K562 (cell line): ENCODE measurements around the gene FSTL3. TPM values are rescaled to one million over a fixed set of nuclear protein-coding genes. Genes with fewer than 3 reads are reported as not detected.
A peak's percentile ranks its signal among the peaks of the same experiment; 100 is the strongest.

Source experiments
- ATF2 ChIP-seq: sonication (generic); formaldehyde crosslinking; IDR thresholded peaks from 2 replicates; pipeline ENCODE4 v1.8.1; 2022; ENCODE audit warnings: missing genetic modification reagents
- ATF7 ChIP-seq: fragments of 450-650 bp; IDR thresholded peaks from 2 replicates; pipeline ENCODE4 v1.7.1; 2014; ENCODE audit warnings: mild to moderate bottlenecking, moderate library complexity
- BCLAF1 ChIP-seq, 2 experiments: fragments of 450-650 bp in 1 of 2; IDR thresholded peaks; 2 replicates each; pipeline ENCODE4 v1.6.1; 2011 to 2017; ENCODE audit warnings: low read depth in 2 of 2, antibody characterized with exemption in 1 of 2, borderline replicate concordance in 1 of 2, low read length in 1 of 2, mild to moderate bottlenecking in 1 of 2, mixed read lengths in 1 of 2; ENCODE audit not compliant: control insufficient read depth in 1 of 2
- CHD2 ChIP-seq: IDR thresholded peaks from 2 replicates; pipeline ENCODE4 v1.6.1; 2011; ENCODE audit warnings: low read depth, low read length
- GTF2B ChIP-seq: IDR thresholded peaks from 2 replicates; pipeline ENCODE4 v1.6.1; 2011; ENCODE audit not compliant: insufficient read length; ENCODE audit errors: extremely low read depth
- KAT7 ChIP-seq: sonication (generic); formaldehyde crosslinking; IDR thresholded peaks from 2 replicates; pipeline ENCODE4 v1.8.0; 2022; ENCODE audit warnings: missing genetic modification reagents, mild to moderate bottlenecking, borderline replicate concordance
- PML ChIP-seq: IDR thresholded peaks from 2 replicates; pipeline ENCODE4 v1.6.1; 2012; ENCODE audit warnings: low read length, inconsistent platforms
- RB1 ChIP-seq: fragments of 450-650 bp; IDR thresholded peaks from 2 replicates; pipeline ENCODE4 v1.6.1; 2017; ENCODE audit warnings: low read depth, mild to moderate bottlenecking
- RBM14 ChIP-seq: fragments of 200-400 bp; formaldehyde crosslinking; IDR thresholded peaks from 2 replicates; pipeline ENCODE4 v1.6.1; 2018; ENCODE audit warnings: low read depth, mild to moderate bottlenecking, low read length, moderate library complexity, borderline replicate concordance; ENCODE audit not compliant: insufficient read depth
- SIN3B ChIP-seq: fragments of 450-650 bp; IDR thresholded peaks from 2 replicates; pipeline ENCODE4 v1.6.1; 2017; ENCODE audit warnings: low read depth, mild to moderate bottlenecking, moderate library complexity
- VEZF1 ChIP-seq: fragments of 200-800 bp; sonication (Bioruptor generic); IDR thresholded peaks from 2 replicates; pipeline ENCODE4 v1.6.1; 2017; ENCODE audit warnings: missing genetic modification characterization, missing compliant biosample characterization
- YY1 ChIP-seq, 3 experiments: IDR thresholded peaks; 2 replicates each; pipeline ENCODE4 v1.6.1; 2011; ENCODE audit warnings: low read length in 2 of 3, mild to moderate bottlenecking in 2 of 3, moderate library complexity in 2 of 3, borderline replicate concordance in 1 of 3, control low read depth in 1 of 3, low read depth in 1 of 3; ENCODE audit not compliant: insufficient read depth in 3 of 3, insufficient replicate concordance in 2 of 3, control insufficient read depth in 1 of 3, insufficient read length in 1 of 3; ENCODE audit errors: extremely low read depth in 1 of 3
- ZBTB9 ChIP-seq: fragments of 450-650 bp; formaldehyde crosslinking; IDR thresholded peaks from 2 replicates; pipeline ENCODE4 v1.4.0; 2020; ENCODE audit warnings: mild to moderate bottlenecking, moderate library complexity
- ZNF175 ChIP-seq: fragments of 200-800 bp; sonication (Bioruptor generic); IDR thresholded peaks from 2 replicates; pipeline ENCODE4 v1.6.1; 2016; ENCODE audit warnings: low read depth, mild to moderate bottlenecking, missing genetic modification characterization, missing compliant biosample characterization
- ZNF184 ChIP-seq: sonication (generic); formaldehyde crosslinking; IDR thresholded peaks from 2 replicates; pipeline ENCODE4 v1.5.0; 2020; ENCODE audit warnings: missing genetic modification reagents
- ZNF655 ChIP-seq: fragments of 250-450 bp; sonication (Bioruptor Pico); IDR thresholded peaks from 2 replicates; pipeline ENCODE4 v1.5.0; 2021
- polyA plus RNA-seq, 8 experiments: library from polyadenylated mRNA; depleted of rRNA in 4 of 8; stranded (reverse) in 5 of 8; unstranded in 3 of 8; fragments of >200 nt; fragmentation: Nextera tagmentation in 2 of 8; fragmentation: Illumina TruSeq in 1 of 8; extraction: Ambion mirVana in 2 of 8; extraction: Trizol in 1 of 8; gene quantifications; 2 replicates each; pipeline versions ENCODE4 v1.2.1 to v1.2.3, GENCODE V29; 2011 to 2014; ENCODE audit warnings: inconsistent platforms in 1 of 8, missing spikeins in 1 of 8
- total RNA-seq, 7 experiments: library from RNA; depleted of rRNA in 6 of 7; stranded (reverse); fragments of >200 nt in 6 of 7; fragmentation: Illumina TruSeq in 2 of 7; extraction: Trizol in 2 of 7; gene quantifications; 2 replicates each; pipeline versions ENCODE4 v1.2.1 to v1.2.3, GENCODE V29; 2011 to 2021; ENCODE audit warnings: low replicate concordance in 1 of 7

The FSTL3 gene
- total and polyA plus RNA-seq, 9 of the 15 experiments (the other 6 are each of a cell fraction or from before 2014, with no cell fraction given), result 0.35 to 6.8 (median 4.2) TPM; not detected in 1

- TF ChIP-seq ATF2 (CRISPR knock-in tag) (no peak), YY1 (IDR thresholded peaks at IDR 0.05; ENCODE audit: borderline replicate concordance in 1 of 3, control insufficient read depth in 1 of 3, extremely low read depth in 1 of 3, insufficient read depth in 3 of 3, insufficient read length in 1 of 3, insufficient replicate concordance in 2 of 3, low read depth in 1 of 3, low read length in 2 of 3) (peak in 1 of 3 experiments; percentile 13), ZNF655 (CRISPR knock-in tag) (no peak), SIN3B (0 out of 2 replicates have a peak, but pooled peaks have one; percentile 15), ZBTB9 (CRISPR knock-in tag) (0 out of 2 replicates have a peak, but pooled peaks have one; percentile 30), PML (no peak), ZNF175 (CRISPR knock-in tag) (no peak), GTF2B (no peak), ZNF184 (CRISPR knock-in tag) (no peak), BCLAF1 (IDR thresholded peaks at IDR 0.05; ENCODE audit: borderline replicate concordance in 1 of 2, control insufficient read depth in 1 of 2, low read depth in 2 of 2, low read length in 1 of 2) (no peak), RB1 (peak; percentile 54; the same call in 1 of the 2 replicates), ATF7 (0 out of 2 replicates have a peak, but pooled peaks have one; percentile 15), CHD2 (no peak), VEZF1 (peak; percentile 73), KAT7 (CRISPR knock-in tag) (0 out of 2 replicates have a peak, but pooled peaks have one; percentile 46), RBM14 (0 out of 2 replicates have a peak, but pooled peaks have one; percentile 44)
Observed at GRCh38 chr19:664913-665443, 11.2 kb upstream of the FSTL3 start (continued).
